ENCODE results near the gene SPEM3. TPM values are rescaled to one million over a fixed set of nuclear protein-coding genes. Genes with fewer than 3 reads are reported as not detected.

SPEM3 gene
- total RNA-seq, 2 donors from 2014 or later = not detected

GRCh38 chr17:7448461-7448860 lies 19.8 kb downstream of the SPEM3 start:
- Mint-ChIP-seq H3K4me3 (no peak overlapping the region), H3K9me3 (no peaks in the 10 kb centered on the region), H3K27ac (no peak overlapping the region), H3K27me3 (ENCODE audit: insufficient read depth) (peaks cover 36% of the 10 kb centered on the region), H3K36me3 (ENCODE audit: low read depth) (peaks cover 2% of the 10 kb centered on the region), H3K4me1 (peaks cover 6% of the 10 kb centered on the region)
- Histone ChIP-seq H3K27me3 (ENCODE audit: control insufficient read depth, insufficient read depth, low read length, poor library complexity, severe bottlenecking) (no peaks in the 10 kb centered on the region), H3K9ac (ENCODE audit: extremely low read depth, low read length, poor library complexity, severe bottlenecking) (no peak overlapping the region), H3K4me1 (ENCODE audit: control insufficient read depth, insufficient read depth, low read length) (no peaks in the 10 kb centered on the region), H3K27ac (ENCODE audit: low read depth, low read length) (no peak overlapping the region), H3K36me3 (ENCODE audit: control insufficient read depth, insufficient read depth, low read length) (no peaks in the 10 kb centered on the region), H3K4me3 (ENCODE audit: low read length) (no peak overlapping the region), H3K9me3 (ENCODE audit: control insufficient read depth, low read length) (no peaks in the 10 kb centered on the region)
- WGBS, 2 experiments (ENCODE audit: insufficient coverage in 1 of 2, insufficient read length in 1 of 2) = 92 to 100% methylated on average over 2 to 7 of the region's 7 CpGs
- DNase-seq = no peak
- TF ChIP-seq CTCF (conservative IDR thresholded peaks at IDR 0.05) = no peak

GRCh38 chr17:7459961-7460545 lies 31.4 kb downstream of the SPEM3 start:
- H3K27me3 Mint-ChIP-seq (ENCODE audit: insufficient read depth) = no peaks in the 10 kb centered on the region
- peaks cover 3% of the 10 kb centered on the region for H3K4me1 Mint-ChIP-seq
- Histone ChIP-seq H3K36me3 (ENCODE audit: control insufficient read depth, insufficient read depth, low read length) (no peaks in the 10 kb centered on the region), H3K27me3 (ENCODE audit: control insufficient read depth, insufficient read depth, low read length, poor library complexity, severe bottlenecking) (no peaks in the 10 kb centered on the region), H3K27ac (ENCODE audit: low read depth, low read length) (no peak overlapping the region), H3K4me3 (ENCODE audit: low read length) (no peak overlapping the region), H3K9me3 (ENCODE audit: control insufficient read depth, low read length) (no peaks in the 10 kb centered on the region), H3K9ac (ENCODE audit: extremely low read depth, low read length, poor library complexity, severe bottlenecking) (no peak overlapping the region), H3K4me1 (ENCODE audit: control insufficient read depth, insufficient read depth, low read length) (no peaks in the 10 kb centered on the region)
- H3K4me3 Mint-ChIP-seq = no peak overlapping the region
- TF ChIP-seq CTCF (conservative IDR thresholded peaks at IDR 0.05) = no peak
- no peak for DNase-seq
- H3K36me3 Mint-ChIP-seq (ENCODE audit: low read depth) = peaks cover 12% of the 10 kb centered on the region
- whole genome bisulfite sequencing, 2 experiments (ENCODE audit: insufficient coverage in 1 of 2, insufficient read length in 1 of 2) = 76% methylated on average over 1 of the region's 3 CpGs; no CpG with 5 or more reads in 1 of the 2 experiments
- H3K27ac Mint-ChIP-seq = no peak overlapping the region
- H3K9me3 Mint-ChIP-seq = no peaks in the 10 kb centered on the region

GRCh38 chr17:7460850-7461660 lies 32.4 kb downstream of the SPEM3 start:
- H3K4me3 ChIP-seq (ENCODE audit: low read length) = no peak overlapping the region
- H3K4me1 Mint-ChIP-seq = peaks cover 3% of the 10 kb centered on the region
- DNase-seq = peak; percentile 83
- no peak overlapping the region for H3K9ac ChIP-seq (ENCODE audit: extremely low read depth, low read length, poor library complexity, severe bottlenecking)
- no peak for TF ChIP-seq CTCF (conservative IDR thresholded peaks at IDR 0.05)
- H3K4me3 Mint-ChIP-seq = no peak overlapping the region
- no peaks in the 10 kb centered on the region for H3K36me3 ChIP-seq (ENCODE audit: control insufficient read depth, insufficient read depth, low read length)
- H3K27ac ChIP-seq (ENCODE audit: low read depth, low read length) = no peak overlapping the region
- H3K4me1 ChIP-seq (ENCODE audit: control insufficient read depth, insufficient read depth, low read length) = no peaks in the 10 kb centered on the region
- no peak overlapping the region for H3K27ac Mint-ChIP-seq
- no peaks in the 10 kb centered on the region for H3K27me3 ChIP-seq (ENCODE audit: control insufficient read depth, insufficient read depth, low read length, poor library complexity, severe bottlenecking)
- no peaks in the 10 kb centered on the region for H3K27me3 Mint-ChIP-seq (ENCODE audit: insufficient read depth)
- WGBS, 2 experiments (ENCODE audit: insufficient coverage in 1 of 2, insufficient read length in 1 of 2) = 86 to 90% methylated on average over 5 to 7 of the region's 7 CpGs
- no peaks in the 10 kb centered on the region for H3K9me3 Mint-ChIP-seq
- no peaks in the 10 kb centered on the region for H3K9me3 ChIP-seq (ENCODE audit: control insufficient read depth, low read length)
- peaks cover 16% of the 10 kb centered on the region for H3K36me3 Mint-ChIP-seq (ENCODE audit: low read depth)

Measured in endodermal cell (in vitro differentiated cells).